Measurements from ENCODE around the gene KLK7.
"Not testable (repeated sequence)": the region's sequence is repeated elsewhere in the genome, so short reads cannot be mapped to it uniquely, and the experiment has no call there.

KLK7 gene

GRCh38 chr19:50978772-50979390, 4.8 kb downstream of the KLK7 start:
- DNase-seq (ENCODE audit: low read depth, low spot score), result no peak

- DNase-seq (ENCODE audit: low read depth, low spot score), result no peak
These were observed 6.1 kb downstream of the KLK7 start for GRCh38 chr19:50977626-50978025.

- DNase-seq (ENCODE audit: low read depth, low spot score), result no peak
These were observed 8.0 kb downstream of the KLK7 start for GRCh38 chr19:50975766-50976165.

- no peak for DNase-seq (ENCODE audit: low read depth, low spot score)
These were observed 8.8 kb downstream of the KLK7 start for GRCh38 chr19:50974702-50975556.

GRCh38 chr19:50972795-50973376, 10.8 kb downstream of the KLK7 start:
- DNase-seq (ENCODE audit: low read depth, low spot score), result no peak

- not testable (repeated sequence) for DNase-seq (ENCODE audit: low read depth, low spot score)
These were observed 13.9 kb downstream of the KLK7 start for GRCh38 chr19:50969810-50970209.

- DNase-seq (ENCODE audit: low read depth, low spot score), result no peak
These were observed 14.3 kb downstream of the KLK7 start, which contains the start of gene KLK6 for GRCh38 chr19:50969413-50969760. Gene KLK6, minus strand, starts transcription at chr19:50969591. Its CDS starts 1,487 bp downstream, at chr19:50968104.

- no peak for DNase-seq (ENCODE audit: low read depth, low spot score)
These were observed 14.9 kb downstream of the KLK7 start for GRCh38 chr19:50968716-50969412.

GRCh38 chr19:50967929-50968715, 15.6 kb downstream of the KLK7 start:
- no peak for DNase-seq (ENCODE audit: low read depth, low spot score)

GRCh38 chr19:50964266-50964665, 19.5 kb downstream of the KLK7 start:
- no peak for DNase-seq (ENCODE audit: low read depth, low spot score)

- no peak for DNase-seq (ENCODE audit: low read depth, low spot score)
These were observed 20.3 kb downstream of the KLK7 start for GRCh38 chr19:50963381-50963780.

- DNase-seq (ENCODE audit: low read depth, low spot score), result no peak
These were observed 21.5 kb downstream of the KLK7 start for GRCh38 chr19:50962245-50962644.

GRCh38 chr19:50959731-50960500, 23.8 kb downstream of the KLK7 start:
- DNase-seq (ENCODE audit: low read depth, low spot score), result no peak

GRCh38 chr19:50957587-50957986, 26.1 kb downstream of the KLK7 start:
- no peak for DNase-seq (ENCODE audit: low read depth, low spot score)

- DNase-seq (ENCODE audit: low read depth, low spot score), result no peak
These were observed 30.8 kb downstream of the KLK7 start, which contains the start of gene KLK5 for GRCh38 chr19:50952910-50953309. Gene KLK5, minus strand, starts transcription at chr19:50953038. Its CDS starts 381 bp downstream, at chr19:50952657.

GRCh38 chr19:50949861-50950260, 33.9 kb downstream of the KLK7 start:
- no peak for DNase-seq (ENCODE audit: low read depth, low spot score)

GRCh38 chr19:50947123-50947522, 36.6 kb downstream of the KLK7 start:
- no peak for DNase-seq (ENCODE audit: low read depth, low spot score)

GRCh38 chr19:50944795-50945194, 38.9 kb downstream of the KLK7 start:
- no peak for DNase-seq (ENCODE audit: low read depth, low spot score)

GRCh38 chr19:50943074-50943828, 40.5 kb downstream of the KLK7 start:
- DNase-seq (ENCODE audit: low read depth, low spot score), result no peak

GRCh38 chr19:50939596-50939995, 44.1 kb downstream of the KLK7 start:
- no peak for DNase-seq (ENCODE audit: low read depth, low spot score)

Measured in iPS DF 19.7 (cell line).